T-helper 1 cell treated with Interleukin-12 subunit alpha and Interleukin-12 subunit beta and Interleukin-4 antibody, amounts not matched to agents 30 μg/mL and 1 μg/mL, for 36 hours (primary cell): ENCODE data around the gene COL9A3.
A peak's percentile ranks its signal among the peaks of the same experiment; 100 is the strongest.
"Not testable (repeated sequence)": the region's sequence is repeated elsewhere in the genome, so short reads cannot be mapped to it uniquely, and the experiment has no call there.

Experiments
- H3K27ac Mint-ChIP-seq: one replicate; pipeline ENCODE4 v1.8.0; 2021; ENCODE audit warnings: mild to moderate bottlenecking, mixed read lengths
- H3K27me3 Mint-ChIP-seq: one replicate; pipeline ENCODE4 v1.8.0; 2021; ENCODE audit warnings: low read depth, mixed read lengths
- H3K36me3 Mint-ChIP-seq: one replicate; pipeline ENCODE4 v1.8.0; 2021; ENCODE audit warnings: low read depth, mixed read lengths
- H3K4me1 Mint-ChIP-seq: one replicate; pipeline ENCODE4 v1.8.0; 2021; ENCODE audit warnings: low read depth, mixed read lengths
- H3K4me3 Mint-ChIP-seq: one replicate; pipeline ENCODE4 v1.8.0; 2021; ENCODE audit warnings: mild to moderate bottlenecking, moderate library complexity, mixed read lengths
- H3K9me3 Mint-ChIP-seq: one replicate; pipeline ENCODE4 v1.8.0; 2021; ENCODE audit warnings: mixed read lengths

The COL9A3 gene

GRCh38 chr20:62872184-62872847 lies 55.5 kb downstream of the COL9A3 start:
- Mint-ChIP-seq H3K27ac (no peak overlapping the region), H3K4me1 (peaks cover 13% of the 10 kb centered on the region), H3K27me3 (peaks cover 6% of the 10 kb centered on the region), H3K9me3 (no peaks in the 10 kb centered on the region), H3K4me3 (no peak overlapping the region), H3K36me3 (no peaks in the 10 kb centered on the region)

DNA sequence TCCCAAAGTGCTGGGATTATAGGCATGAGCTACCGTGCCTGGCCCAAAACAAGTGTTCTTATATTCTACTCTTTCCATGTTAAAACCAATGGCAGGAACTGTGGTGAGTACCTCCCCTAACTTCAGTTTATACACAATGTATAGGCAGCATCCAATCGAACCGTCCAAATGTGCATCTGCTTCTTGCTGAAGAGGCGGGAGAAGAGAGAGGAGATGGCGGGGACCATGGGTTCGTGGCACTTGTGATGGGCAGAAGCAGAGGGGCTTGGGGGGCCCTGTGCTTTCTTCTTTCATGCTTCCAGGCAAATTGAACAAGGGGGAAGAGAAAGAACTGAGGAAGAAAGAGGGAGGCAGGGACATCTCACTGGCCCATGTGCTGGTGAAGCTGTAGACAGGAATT lies 56.0 kb downstream of the COL9A3 start:
- Mint-ChIP-seq H3K9me3 (no peaks in the 10 kb centered on the region), H3K36me3 (no peaks in the 10 kb centered on the region), H3K27me3 (peaks cover 5% of the 10 kb centered on the region), H3K27ac (no peak overlapping the region), H3K4me1 (peaks cover 13% of the 10 kb centered on the region), H3K4me3 (no peak overlapping the region)

DNA sequence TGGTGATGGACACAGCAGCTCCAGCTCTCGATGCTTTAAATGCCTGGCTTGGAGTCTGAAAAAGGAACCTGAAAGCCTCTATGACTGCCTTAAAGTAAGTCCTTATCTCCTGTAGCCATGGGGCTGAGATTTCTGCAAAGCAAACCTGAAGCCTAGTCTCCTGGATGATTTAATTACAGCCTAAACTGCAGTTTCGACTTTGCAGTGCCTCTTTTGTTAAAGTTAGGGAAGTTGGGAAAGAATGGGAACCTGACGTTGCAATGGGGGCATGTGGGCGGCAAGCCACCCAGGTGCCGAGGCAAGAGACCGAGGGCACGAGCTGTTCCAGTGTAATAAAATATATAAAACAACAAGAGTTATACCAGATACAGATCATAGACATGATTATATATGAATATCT lies 56.4 kb downstream of the COL9A3 start:
- H3K4me1 Mint-ChIP-seq: peaks cover 15% of the 10 kb centered on the region
- no peaks in the 10 kb centered on the region for H3K36me3 Mint-ChIP-seq
- H3K9me3 Mint-ChIP-seq: no peaks in the 10 kb centered on the region
- H3K4me3 Mint-ChIP-seq: no peak overlapping the region
- H3K27me3 Mint-ChIP-seq: peaks cover 3% of the 10 kb centered on the region
- H3K27ac Mint-ChIP-seq: no peak overlapping the region

GRCh38 chr20:62873681-62874031 lies 56.8 kb downstream of the COL9A3 start:
- not testable (repeated sequence) for H3K27me3 Mint-ChIP-seq, H3K9me3 Mint-ChIP-seq, H3K36me3 Mint-ChIP-seq, H3K4me3 Mint-ChIP-seq, H3K27ac Mint-ChIP-seq
- peaks cover 15% of the 10 kb centered on the region for H3K4me1 Mint-ChIP-seq

GRCh38 chr20:62874964-62875344 lies 58.1 kb downstream of the COL9A3 start:
- H3K4me1 Mint-ChIP-seq: peaks cover 15% of the 10 kb centered on the region
- no peaks in the 10 kb centered on the region for H3K27me3 Mint-ChIP-seq
- H3K4me3 Mint-ChIP-seq: no peak overlapping the region
- H3K36me3 Mint-ChIP-seq: no peaks in the 10 kb centered on the region
- no peaks in the 10 kb centered on the region for H3K9me3 Mint-ChIP-seq
- H3K27ac Mint-ChIP-seq: no peak overlapping the region

DNA sequence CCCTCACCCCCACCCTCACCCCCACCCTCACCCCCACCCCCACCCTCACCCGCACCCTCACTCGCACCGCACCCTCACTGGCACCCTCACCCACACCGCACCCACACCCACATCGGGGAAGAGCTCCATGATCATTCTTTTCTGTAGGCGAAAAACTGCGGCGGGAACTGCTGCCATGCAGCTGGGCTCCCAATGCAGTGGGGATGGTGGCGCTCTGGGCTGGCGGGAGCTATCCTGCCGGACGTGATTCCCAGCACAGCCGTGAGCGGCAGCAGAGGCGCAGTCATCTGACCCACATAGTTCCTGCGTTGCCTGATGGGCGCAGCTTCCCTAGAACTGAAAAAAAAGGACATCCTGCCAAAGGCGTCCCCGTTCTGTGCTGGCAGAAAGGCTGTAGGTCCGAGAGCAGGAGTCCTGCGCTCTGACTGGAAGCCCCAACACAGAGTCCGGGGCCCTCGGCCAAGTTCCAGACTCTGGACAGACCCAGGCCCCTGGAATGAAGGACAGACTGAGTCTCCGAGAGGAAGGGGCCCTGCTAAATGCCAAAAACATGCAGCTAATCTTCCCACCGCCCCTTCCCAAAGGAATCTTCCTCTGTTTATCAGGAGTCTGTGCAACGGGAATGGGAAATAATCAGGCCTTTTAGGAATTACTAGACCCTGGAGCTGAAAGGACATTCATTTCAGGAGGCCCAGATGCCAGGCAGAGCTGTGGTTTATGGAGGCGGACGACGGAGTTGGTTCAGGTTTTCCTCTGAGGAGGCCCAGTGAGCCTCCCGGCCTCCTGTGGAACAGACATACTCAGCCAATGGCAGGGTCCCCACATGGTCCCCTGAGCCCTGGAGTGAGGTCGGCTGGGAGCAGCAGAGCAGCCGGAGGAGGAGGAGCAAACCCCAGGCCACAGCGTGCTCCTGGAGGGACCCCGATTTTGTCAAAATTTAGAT lies 58.8 kb downstream of the COL9A3 start:
- Mint-ChIP-seq H3K4me3 (no peak overlapping the region), H3K36me3 (no peaks in the 10 kb centered on the region), H3K27ac (no peak overlapping the region), H3K27me3 (no peaks in the 10 kb centered on the region), H3K4me1 (peaks cover 15% of the 10 kb centered on the region), H3K9me3 (no peaks in the 10 kb centered on the region)

DNA sequence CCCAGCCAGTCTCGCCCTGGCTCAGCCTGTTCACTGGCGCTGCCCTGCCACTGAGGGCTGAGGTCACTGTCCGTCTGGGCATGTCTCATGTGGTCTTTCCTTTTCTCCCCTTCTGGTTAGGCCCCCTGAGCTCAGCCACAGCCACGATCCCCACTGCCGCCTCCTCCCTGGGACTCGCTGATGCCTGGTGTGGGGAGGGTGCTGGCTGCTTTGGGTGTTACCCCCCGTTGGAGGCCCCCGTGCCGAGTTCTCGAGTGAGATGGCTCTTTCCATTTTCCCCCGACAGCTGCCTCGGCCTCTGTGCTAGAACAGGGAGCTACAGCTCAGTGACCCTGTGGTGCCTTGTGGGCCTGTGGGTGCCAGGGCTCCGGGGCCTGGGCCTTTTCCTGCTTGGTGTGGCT lies 59.7 kb downstream of the COL9A3 start:
- Mint-ChIP-seq H3K36me3 (peaks cover 2% of the 10 kb centered on the region), H3K4me1 (peaks cover 15% of the 10 kb centered on the region), H3K27me3 (no peaks in the 10 kb centered on the region), H3K4me3 (no peak overlapping the region), H3K9me3 (no peaks in the 10 kb centered on the region), H3K27ac (peak overlapping the region; percentile 52)

DNA sequence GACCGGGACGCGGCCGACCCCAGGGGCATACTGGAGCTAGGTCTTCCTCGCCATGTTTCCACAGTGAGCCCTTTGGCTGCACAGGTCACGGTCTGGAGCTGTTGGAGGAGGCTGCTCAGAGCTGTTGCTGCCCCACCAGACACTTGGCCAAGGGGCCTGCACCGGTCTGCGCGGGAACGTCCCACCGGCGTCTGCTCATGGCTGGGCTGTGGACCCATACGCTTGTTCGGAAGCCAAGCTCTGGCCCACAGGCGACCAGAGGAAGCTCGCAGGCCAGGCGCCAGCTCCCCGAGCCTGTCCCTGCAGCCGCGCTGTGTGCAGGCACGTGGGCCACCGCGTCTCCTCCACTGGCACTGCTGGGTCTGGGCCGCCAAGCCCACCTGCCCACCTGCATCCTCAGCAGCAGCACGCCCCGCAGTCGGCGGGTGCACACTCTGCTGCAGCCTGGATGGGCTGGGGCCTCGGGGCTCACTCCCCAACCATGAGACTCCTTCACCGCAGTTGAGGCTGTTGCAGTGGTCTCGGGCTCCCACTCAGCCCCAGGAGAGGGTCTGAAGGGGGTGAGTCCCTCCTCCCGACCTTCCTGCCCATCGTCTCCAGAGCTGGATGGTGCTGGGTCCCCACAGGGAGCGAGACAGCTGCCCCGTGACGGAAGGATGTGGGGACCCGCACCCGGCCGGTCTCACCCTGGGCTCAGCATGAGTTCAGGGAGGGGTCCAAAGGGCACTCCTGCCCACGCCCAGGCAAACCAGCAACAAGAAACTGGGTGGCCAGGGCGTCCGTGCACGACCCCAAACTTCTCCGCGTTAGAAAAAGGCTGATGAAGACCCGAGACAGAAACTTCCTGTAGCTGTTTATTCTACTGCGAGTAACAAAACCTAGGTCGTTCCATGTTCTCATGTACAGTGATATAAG lies 60.3 kb downstream of the COL9A3 start:
- Mint-ChIP-seq H3K27me3 (no peaks in the 10 kb centered on the region), H3K27ac (no peak overlapping the region), H3K4me1 (peaks cover 15% of the 10 kb centered on the region), H3K36me3 (peaks cover 4% of the 10 kb centered on the region), H3K9me3 (no peaks in the 10 kb centered on the region), H3K4me3 (no peak overlapping the region)

DNA sequence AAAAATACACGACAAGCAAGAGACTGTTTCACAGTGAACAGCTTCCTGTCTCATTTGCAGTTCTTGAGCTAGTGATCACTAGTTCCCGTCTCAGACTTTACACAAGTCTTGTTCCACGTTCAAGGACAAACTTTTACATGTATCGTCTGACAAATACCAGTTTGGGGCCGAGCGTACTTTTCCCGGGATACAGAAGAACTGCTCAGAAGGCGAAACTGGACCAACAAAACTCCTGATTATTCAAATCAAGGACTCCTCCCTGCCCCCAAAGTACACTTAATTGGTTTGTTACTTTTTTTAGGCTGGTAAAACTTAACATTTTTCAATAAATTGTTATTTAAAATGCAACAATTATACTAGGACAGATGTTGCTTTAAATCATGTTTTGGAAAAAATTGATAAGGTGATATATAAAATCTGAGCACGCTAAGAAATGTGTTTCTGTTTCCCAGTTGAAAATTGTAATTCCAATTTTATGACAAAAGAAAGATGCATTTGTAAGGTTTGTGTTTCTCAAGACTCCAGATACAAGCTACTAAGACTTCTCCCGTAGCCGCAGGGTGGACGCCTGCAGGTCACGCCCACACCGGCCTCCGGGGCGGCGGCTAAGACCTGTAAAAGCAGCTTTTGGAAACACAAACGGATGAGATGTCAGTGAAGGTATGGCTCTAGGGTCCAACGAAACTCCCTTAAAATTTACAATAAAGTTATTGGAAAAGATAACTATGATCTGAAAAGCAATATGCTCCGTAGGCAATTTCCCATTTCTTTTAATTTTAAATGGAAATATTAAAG lies 61.6 kb downstream of the COL9A3 start:
- H3K9me3 Mint-ChIP-seq: no peaks in the 10 kb centered on the region
- H3K4me1 Mint-ChIP-seq: peaks cover 12% of the 10 kb centered on the region

GRCh38 chr20:62879275-62880146 lies 62.7 kb downstream of the COL9A3 start:
- H3K36me3 Mint-ChIP-seq: peaks cover 4% of the 10 kb centered on the region
- H3K27me3 Mint-ChIP-seq: no peaks in the 10 kb centered on the region
- H3K4me1 Mint-ChIP-seq: peaks cover 7% of the 10 kb centered on the region
- H3K9me3 Mint-ChIP-seq: no peaks in the 10 kb centered on the region
- H3K27ac Mint-ChIP-seq: no peak overlapping the region
- H3K4me3 Mint-ChIP-seq: no peak overlapping the region

More for the DNA sequence above, 61.6 kb downstream of the COL9A3 start:
- Mint-ChIP-seq H3K4me3 (no peak overlapping the region), H3K27me3 (no peaks in the 10 kb centered on the region), H3K36me3 (peaks cover 4% of the 10 kb centered on the region), H3K27ac (no peak overlapping the region)

- Mint-ChIP-seq H3K27ac (no peak overlapping the region), H3K4me1 (peaks cover 4% of the 10 kb centered on the region), H3K9me3 (no peaks in the 10 kb centered on the region), H3K36me3 (peaks cover 5% of the 10 kb centered on the region), H3K4me3 (no peak overlapping the region), H3K27me3 (no peaks in the 10 kb centered on the region)
Measured at GRCh38 chr20:62880147-62880934, 63.5 kb downstream of the COL9A3 start.

DNA sequence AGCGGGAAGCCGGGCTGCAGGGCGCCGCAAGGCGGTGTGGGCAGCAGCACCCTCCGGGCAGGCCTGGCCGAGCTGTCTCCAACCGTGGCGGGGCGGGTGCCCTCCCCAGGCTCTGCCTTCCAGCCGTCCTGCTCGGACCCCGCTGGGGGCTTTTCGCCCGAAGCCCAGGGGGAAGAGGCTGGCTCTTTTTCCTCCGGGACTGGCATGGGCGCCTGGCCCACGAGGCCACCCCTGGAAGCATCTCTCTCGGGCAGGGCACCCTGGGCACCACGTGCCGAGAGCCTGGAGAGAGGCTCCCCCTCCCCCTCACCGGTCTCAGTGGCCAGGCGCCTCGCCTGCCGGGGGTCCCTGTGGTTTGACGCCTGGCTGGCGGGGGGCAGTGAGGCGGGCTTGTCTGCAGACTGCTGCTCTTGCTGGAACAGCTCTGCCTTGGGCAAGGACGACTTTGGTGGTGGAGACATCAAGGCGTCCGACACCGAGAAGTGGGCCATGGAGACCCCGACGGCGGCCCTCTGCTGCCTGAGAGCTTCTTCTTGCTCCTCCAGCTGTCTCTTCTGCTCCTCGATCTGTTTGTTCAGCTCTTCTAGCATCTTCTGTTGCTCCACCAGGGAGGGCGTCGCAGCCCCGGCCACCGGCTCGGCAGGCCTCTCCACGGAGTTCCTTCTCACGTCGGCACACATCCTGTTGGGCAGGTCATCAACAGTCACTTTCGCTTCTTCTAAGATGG lies 64.2 kb downstream of the COL9A3 start:
- no peak overlapping the region for H3K4me3 Mint-ChIP-seq
- no peaks in the 10 kb centered on the region for H3K27me3 Mint-ChIP-seq
- H3K36me3 Mint-ChIP-seq: peaks cover 6% of the 10 kb centered on the region
- no peak overlapping the region for H3K27ac Mint-ChIP-seq
- H3K4me1 Mint-ChIP-seq: peaks cover 1% of the 10 kb centered on the region
- no peaks in the 10 kb centered on the region for H3K9me3 Mint-ChIP-seq
